ENCODE measurements around the gene PSMA4.
"Not testable (repeated sequence)": the region's sequence is repeated elsewhere in the genome, so short reads cannot be mapped to it uniquely, and the experiment has no call there.

PSMA4 gene

GRCh38 chr15:78551902-78552301 is 11.7 kb downstream of the PSMA4 start:
- no peak for DNase-seq (ENCODE audit: low read depth in 3 of 3)

DNA sequence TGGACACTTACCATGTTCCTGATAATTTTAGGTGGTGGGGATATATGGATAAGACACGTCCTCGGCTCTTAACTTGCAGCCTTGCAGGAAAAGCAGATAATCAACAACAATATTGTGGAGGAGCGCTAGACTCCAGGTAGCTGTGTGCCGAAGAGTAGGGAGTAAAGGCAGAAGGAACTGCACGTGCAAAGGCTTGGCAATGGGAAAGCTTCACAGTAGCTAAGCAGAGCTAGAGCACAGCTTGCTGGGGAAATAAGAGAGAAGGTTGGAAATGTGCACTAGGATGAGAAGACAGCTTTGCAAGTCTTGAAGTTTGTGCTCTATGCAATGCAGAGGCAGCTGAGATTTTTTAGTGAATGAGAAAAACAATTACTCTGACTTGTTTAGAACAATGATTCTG is 12.4 kb downstream of the PSMA4 start:
- no peak for DNase-seq (ENCODE audit: low read depth in 3 of 3)

GRCh38 chr15:78560201-78560600 is 20.0 kb downstream of the PSMA4 start:
- DNase-seq (ENCODE audit: low read depth in 3 of 3): not testable (repeated sequence)

- no peak for DNase-seq (ENCODE audit: low read depth in 3 of 3)
Measured at GRCh38 chr15:78561490-78561889, 21.2 kb downstream of the PSMA4 start.

DNA sequence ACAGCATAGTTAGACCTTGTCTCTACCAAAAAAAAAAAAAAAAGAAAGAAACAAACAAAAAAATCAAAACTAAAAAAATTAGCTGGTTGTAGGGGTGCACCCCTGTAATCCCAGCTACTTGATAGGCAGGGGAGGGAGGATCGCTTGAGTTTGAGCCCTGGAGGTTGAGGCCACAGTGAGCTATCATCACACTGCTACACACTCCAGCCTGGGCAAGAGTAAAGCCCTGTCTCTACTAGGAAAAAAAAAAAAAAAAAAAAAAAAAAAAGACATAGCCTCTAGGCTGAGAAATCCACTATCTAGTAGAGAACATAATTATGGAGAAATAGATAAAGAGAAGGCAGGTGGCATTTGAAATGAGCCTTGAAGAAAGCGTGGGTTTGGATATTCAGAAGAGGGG is 22.8 kb downstream of the PSMA4 start:
- DNase-seq (ENCODE audit: low read depth in 3 of 3): no peak

DNA sequence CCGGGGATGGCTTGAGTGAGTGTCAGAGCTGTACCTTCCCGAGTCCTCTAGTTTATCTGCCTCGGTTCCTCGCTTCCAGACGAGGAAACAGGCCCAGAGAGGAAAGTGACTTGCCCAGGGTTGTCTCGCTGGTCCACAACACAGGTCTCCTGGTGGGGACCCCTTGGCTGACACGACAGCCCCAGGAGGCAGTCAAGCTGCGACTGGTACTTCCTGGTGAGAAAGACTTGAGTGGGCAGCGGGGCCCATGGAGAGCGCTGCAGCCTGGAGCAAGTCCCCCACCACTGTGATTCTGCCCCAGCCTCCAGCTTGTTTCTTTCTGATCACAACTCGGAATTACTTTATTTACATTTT is 24.5 kb downstream of the PSMA4 start:
- DNase-seq (ENCODE audit: low read depth in 3 of 3): no peak

DNA sequence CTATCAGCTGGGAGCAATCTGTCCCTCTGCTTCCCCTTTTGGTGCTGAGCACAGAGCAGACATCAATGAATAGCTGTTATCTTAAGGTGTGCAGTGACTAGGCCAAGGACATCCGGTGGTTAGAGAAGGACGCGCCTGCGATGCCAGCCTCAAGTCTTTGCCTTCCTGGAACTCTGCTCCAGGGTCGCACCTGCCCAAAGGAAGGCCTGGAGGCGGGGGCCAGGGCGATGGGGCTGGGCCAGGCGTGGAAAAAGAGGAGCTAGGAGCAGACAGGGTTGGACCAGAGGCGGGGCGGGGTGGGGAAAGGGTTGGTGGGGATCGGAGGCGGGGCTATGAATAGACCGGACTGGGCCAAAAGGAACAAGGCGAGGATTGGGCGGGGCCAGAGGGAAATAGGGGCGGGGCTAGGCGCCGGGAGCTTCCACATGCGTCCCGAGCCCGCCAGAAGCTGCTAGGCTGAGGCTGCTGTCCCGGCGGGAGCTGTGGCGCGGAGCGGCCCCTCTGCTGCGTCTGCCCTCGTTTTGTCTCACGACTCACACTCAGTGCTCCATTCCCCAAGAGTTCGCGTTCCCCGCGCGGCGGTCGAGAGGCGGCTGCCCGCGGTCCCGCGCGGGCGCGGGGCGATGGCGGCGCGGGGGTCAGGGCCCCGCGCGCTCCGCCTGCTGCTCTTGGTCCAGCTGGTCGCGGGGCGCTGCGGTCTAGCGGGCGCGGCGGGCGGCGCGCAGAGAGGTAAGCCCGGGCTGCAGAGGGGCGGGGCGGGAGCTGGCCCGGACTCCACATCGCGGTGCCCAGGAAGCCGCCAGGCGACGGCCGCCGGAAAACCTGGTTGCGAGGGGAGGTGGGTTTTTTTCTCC is 25.1 kb downstream of the PSMA4 start, which contains the start of gene CHRNA5:
Gene CHRNA5, plus strand, starts transcription at position 424 of the 854 bp plus-strand sequence. Its CDS starts 200 bp downstream, at position 624.
- peak; percentile 18 to 94 (median 65) for DNase-seq (ENCODE audit: low read depth in 3 of 3)

DNA sequence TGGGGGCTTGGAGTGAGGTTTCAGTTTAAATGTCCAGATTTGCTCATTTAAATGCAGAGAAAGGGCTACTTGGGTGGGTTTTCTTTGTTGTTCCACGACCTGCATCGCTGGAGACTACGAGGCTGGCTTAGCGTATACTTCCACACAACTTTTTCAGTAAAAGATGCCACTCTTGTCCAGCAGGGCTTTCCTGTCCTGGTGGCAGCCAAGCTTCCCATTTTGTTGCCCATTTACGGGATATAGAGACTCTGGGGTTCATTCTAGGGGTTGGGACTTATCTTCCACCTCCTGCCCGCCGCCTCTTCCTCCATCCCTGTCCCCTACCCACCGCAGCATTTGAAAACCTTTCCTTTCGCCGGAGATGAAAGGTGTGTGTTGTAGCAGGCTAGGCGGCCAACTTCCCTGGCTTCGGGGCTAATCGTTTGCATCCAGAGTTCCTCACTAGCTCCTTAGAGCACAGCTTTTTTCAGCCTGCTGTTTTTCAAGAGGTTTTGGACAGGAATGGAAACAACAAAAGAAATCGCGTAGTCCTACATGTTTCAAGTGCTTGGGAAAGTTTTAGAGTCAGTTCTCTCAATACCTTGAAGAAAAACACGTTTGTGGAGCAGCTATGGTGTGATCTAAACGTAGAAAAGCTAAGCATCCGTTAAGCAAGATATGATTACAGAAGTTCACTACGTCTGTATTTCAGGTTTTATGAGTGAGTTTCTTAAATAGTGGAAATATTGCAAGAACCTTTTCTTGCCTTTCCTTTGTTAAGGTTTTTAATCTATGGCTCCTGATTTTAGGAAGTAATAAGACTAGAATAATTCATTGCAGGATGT is 25.9 kb downstream of the PSMA4 start:
- no peak for DNase-seq (ENCODE audit: low read depth in 3 of 3)

DNA sequence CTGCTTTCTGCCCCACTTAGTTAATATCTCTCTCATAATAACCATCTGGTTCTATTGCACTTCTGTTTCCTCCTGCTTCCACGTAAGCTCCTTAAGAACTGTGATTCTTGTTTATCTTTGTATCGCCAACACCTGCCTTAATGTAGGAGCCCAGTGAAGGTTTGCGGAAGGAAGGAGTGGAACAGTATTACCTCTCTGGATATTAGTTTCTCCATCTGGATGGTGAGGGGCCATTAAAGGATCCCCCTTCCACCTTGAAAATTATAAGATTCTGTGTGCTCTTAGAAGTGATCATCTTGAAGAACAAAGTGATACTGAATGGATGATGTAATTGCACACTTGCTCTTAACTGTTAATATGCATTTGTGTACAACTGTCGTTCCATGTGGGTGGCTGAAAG is 27.3 kb downstream of the PSMA4 start:
- DNase-seq (ENCODE audit: low read depth in 3 of 3): no peak

- DNase-seq (ENCODE audit: low read depth in 3 of 3): no peak
Measured at GRCh38 chr15:78570710-78571109, 30.5 kb downstream of the PSMA4 start.

DNA sequence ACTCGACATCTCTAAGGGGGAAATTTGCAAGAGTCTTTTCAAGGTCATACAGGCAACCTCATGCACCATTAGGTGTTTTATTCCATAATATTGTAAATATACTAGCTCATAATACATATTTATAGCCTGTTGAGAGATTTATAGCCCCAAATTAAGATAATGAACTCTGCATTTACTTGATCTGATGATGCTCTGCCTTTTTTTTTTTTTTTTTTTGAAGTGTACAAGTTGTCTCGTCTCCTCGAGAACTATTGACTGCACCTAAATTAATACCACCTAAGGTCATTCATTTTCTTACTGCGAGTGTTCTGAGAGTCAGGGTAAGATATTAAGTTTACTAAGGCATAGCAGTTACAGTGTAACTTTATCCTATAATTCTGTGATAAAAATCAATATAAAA is 31.1 kb downstream of the PSMA4 start:
- no peak for DNase-seq (ENCODE audit: low read depth in 3 of 3)

- no peak for DNase-seq (ENCODE audit: low read depth in 3 of 3)
Measured at GRCh38 chr15:78573416-78573815, 33.2 kb downstream of the PSMA4 start.

GRCh38 chr15:78574944-78575343 is 34.7 kb downstream of the PSMA4 start:
- no peak for DNase-seq (ENCODE audit: low read depth in 3 of 3)

- no peak for DNase-seq (ENCODE audit: low read depth in 3 of 3)
Measured at GRCh38 chr15:78597583-78597982, 57.3 kb downstream of the PSMA4 start.

- DNase-seq (ENCODE audit: low read depth in 3 of 3): no peak
Measured at GRCh38 chr15:78598348-78598747, 58.1 kb downstream of the PSMA4 start.

DNA sequence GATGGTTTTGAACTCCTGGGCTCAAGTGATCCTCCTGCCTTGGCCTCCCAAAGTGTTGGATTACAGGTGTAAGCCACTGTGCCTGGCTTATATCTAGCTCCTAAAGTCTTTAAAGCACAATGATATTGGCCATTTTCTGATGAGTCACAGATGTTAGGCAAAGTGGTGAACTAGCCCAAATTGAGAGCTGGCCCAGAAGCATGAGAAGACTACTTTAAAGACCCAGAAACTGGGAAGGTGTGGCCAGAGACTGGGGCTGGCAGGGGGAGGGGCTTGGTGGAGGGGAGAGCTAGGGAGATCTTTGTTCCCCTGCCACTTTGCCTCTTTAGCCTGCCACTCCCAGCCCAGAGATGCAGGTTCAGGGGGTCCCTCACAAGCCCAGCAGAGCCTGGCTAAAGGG is 58.9 kb downstream of the PSMA4 start:
- DNase-seq (ENCODE audit: low read depth in 3 of 3): no peak

Measured in stimulated activated CD4-positive, alpha-beta T cell treated with anti-CD3 and anti-CD28 coated beads, TNF-alpha, amount 100 ng/mL, for 24 hours (primary cell).